Sigmoid colon (tissue), 7 donors: ENCODE measurements around the gene SRGAP1. TPM values are rescaled to one million over a fixed set of nuclear protein-coding genes. Genes with fewer than 3 reads are reported as not detected.
"Not testable (repeated sequence)": the region's sequence is repeated elsewhere in the genome, so short reads cannot be mapped to it uniquely, and the experiment has no call there.

ENCODE experiments used
- DNase-seq: peaks from one replicate; pipeline ENCODE4 v3.0.0-alpha.2; 2019
- H3K27ac ChIP-seq, 4 donors: fragments of 200-600 bp; sonication (generic); one replicate each; pipeline ENCODE4 v1.5.1; 2016 to 2019; ENCODE audit warnings: mild to moderate bottlenecking in 1 of 4
- H3K27me3 ChIP-seq, 3 donors: fragments of 200-600 bp; sonication (generic); one replicate each; pipeline ENCODE4 v1.5.1; 2019; ENCODE audit warnings: mild to moderate bottlenecking in 1 of 3
- H3K36me3 ChIP-seq, 4 donors: fragments of 200-600 bp; sonication (generic); one replicate each; pipeline ENCODE4 v1.5.1; 2016 to 2019
- H3K4me1 ChIP-seq, 4 donors: fragments of 200-600 bp; sonication (generic); one replicate each; pipeline ENCODE4 v1.5.1; 2017 to 2019
- H3K4me3 ChIP-seq, 4 donors: fragments of 200-600 bp; sonication (generic); one replicate each; pipeline ENCODE4 v1.5.1; 2017 to 2019; ENCODE audit warnings: mild to moderate bottlenecking in 2 of 4, moderate library complexity in 1 of 4
- H3K9me3 ChIP-seq, 4 donors: fragments of 200-600 bp in 3 of 4; sonication (generic) in 3 of 4; one replicate each; pipeline versions ENCODE4 v1.5.1 to v1.6.1; 2013 to 2019
- EP300 ChIP-seq, 4 donors: sonication (generic); formaldehyde crosslinking; IDR thresholded peaks; one replicate each; pipeline ENCODE4 v1.6.1; 2017; ENCODE audit warnings: antibody characterized with exemption in 4 of 4
- POLR2A ChIP-seq, 2 donors: fragments of 450-650 bp; IDR thresholded peaks; one replicate each; pipeline ENCODE4 v1.6.1; 2016; ENCODE audit warnings: antibody characterized with exemption in 2 of 2, mild to moderate bottlenecking in 2 of 2, moderate library complexity in 2 of 2
- POLR2AphosphoS5 ChIP-seq, 4 donors: sonication (generic); formaldehyde crosslinking; IDR thresholded peaks; one replicate each; pipeline ENCODE4 v1.6.1; 2017; ENCODE audit warnings: antibody characterized with exemption in 4 of 4
- WGBS, 2 donors: extraction: QIAGEN DNeasy Blood & Tissue Kit; methylation state at CpG; one replicate each; pipeline ENCODE4 v1.1.7; 2013; 5-methylcytosine and 5-hydroxymethylcytosine counted together
- intact Hi-C: fragments of 100-400 bp; cut with DNase I; formaldehyde crosslinking; loops from one replicate; pipeline ENCODE4 v1.15.1; 2023
- polyA plus RNA-seq, 3 donors: library from polyadenylated mRNA; stranded (reverse); fragments of 200-250 nt; gene quantifications; one replicate each; pipeline ENCODE4 v1.2.3, GENCODE V29; 2013
- total RNA-seq, 4 donors: library from RNA; depleted of rRNA; stranded (reverse); fragments of >200 nt; gene quantifications; one replicate each; pipeline ENCODE4 v1.1.0, GENCODE V29; 2016
- TF ChIP-seq, protein P1 (sequence below), 4 experiments: fragments of 450-650 bp in 3 of 4; fragments of 200-600 bp in 1 of 4; IDR thresholded peaks; one replicate each; pipeline ENCODE4 v1.5.1; 2016 to 2019; ENCODE audit warnings: antibody characterized with exemption in 4 of 4, mild to moderate bottlenecking in 3 of 4, moderate library complexity in 2 of 4
- donor health status: healthy with polysubstance abuse.
- donor health status: Bipolar disorder and iron deficiency.
- donor health status: healthy.

SRGAP1 gene
- total and polyA plus RNA-seq, 7 donors, result 2.4 to 16.3 (median 5.4) TPM

DNA sequence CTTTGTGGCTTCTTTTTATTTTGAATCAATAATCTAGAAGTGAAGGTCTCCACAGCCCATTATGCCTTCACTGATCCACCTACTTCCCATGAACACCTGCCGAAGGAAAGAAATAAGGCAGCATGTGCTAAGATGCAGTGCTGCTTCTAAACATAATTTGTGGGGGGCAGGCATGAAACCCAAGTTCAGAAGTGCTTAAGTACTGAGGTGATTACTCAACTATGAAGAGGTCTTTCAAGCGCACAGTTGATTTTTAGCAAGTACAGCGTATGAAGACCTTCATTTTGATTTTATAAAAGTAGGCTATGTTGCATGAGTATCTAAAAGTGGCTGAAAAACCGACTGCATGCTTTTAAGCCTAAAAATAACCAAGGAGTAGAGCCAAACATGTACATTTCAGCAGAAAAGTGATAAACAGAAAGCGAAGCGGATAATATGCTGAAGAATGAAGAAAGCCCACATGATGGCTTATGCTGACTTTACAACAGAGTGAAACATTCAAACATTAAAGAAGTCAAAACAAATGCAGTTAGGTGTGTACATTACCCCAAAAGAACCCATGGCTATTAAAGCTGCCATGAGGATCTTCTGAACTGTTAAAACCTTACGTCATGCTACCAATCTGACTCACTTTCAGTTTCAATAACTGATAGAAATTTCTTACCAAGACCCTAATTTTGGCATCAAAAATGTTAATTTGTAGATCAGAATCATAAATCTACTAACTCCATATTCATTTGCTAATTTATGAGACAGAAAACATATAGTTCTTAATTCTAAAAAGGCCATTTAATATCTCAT, 348.3 kb downstream of the SRGAP1 start:
- DNase-seq, result no peak
- Histone ChIP-seq H3K4me1 (no peaks in the 10 kb centered on the region), H3K9me3 (no peaks in the 10 kb centered on the region), H3K27ac (no peak overlapping the region), H3K36me3 (peaks cover 0 to 16% (median 0%) of the 10 kb centered on the region in 4 donors), H3K27me3 (no peaks in the 10 kb centered on the region), H3K4me3 (no peak overlapping the region)
- WGBS, 2 donors, result 83 to 92% methylated on average over 7 of the region's 7 CpGs
- intact Hi-C loops, result no loop called here
- no peak for TF ChIP-seq EP300 (IDR thresholded peaks at IDR 0.05)
- no peak for TF ChIP-seq POLR2A (IDR thresholded peaks at IDR 0.05)
- TF ChIP-seq POLR2AphosphoS5 (IDR thresholded peaks at IDR 0.05), result no peak
- TF ChIP-seq, protein P1, sequence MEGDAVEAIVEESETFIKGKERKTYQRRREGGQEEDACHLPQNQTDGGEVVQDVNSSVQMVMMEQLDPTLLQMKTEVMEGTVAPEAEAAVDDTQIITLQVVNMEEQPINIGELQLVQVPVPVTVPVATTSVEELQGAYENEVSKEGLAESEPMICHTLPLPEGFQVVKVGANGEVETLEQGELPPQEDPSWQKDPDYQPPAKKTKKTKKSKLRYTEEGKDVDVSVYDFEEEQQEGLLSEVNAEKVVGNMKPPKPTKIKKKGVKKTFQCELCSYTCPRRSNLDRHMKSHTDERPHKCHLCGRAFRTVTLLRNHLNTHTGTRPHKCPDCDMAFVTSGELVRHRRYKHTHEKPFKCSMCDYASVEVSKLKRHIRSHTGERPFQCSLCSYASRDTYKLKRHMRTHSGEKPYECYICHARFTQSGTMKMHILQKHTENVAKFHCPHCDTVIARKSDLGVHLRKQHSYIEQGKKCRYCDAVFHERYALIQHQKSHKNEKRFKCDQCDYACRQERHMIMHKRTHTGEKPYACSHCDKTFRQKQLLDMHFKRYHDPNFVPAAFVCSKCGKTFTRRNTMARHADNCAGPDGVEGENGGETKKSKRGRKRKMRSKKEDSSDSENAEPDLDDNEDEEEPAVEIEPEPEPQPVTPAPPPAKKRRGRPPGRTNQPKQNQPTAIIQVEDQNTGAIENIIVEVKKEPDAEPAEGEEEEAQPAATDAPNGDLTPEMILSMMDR (IDR thresholded peaks at IDR 0.05), result no peak

DNA sequence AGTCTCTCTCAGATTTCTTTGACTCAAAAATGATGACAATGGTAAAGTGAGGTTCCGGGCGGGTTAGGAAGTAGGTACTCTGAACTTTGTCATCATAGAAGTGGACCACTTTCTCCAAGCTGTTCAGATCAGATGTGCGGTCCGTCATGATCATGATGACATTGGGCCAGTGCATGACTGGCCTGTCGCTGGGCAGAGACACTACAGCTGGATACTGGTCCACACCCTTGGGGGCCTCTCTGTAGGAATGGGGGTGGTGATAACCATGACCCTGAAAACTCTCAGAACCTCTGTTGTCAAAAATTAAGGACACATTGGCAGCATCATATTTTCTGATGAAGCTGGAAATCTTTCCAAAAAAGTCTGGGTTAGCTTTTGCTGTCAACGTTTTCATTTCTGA, 349.4 kb downstream of the SRGAP1 start:
- intact Hi-C loops, result no loop called here
- H3K4me3 ChIP-seq, result no peak overlapping the region
- no peaks in the 10 kb centered on the region for H3K9me3 ChIP-seq
- no peak overlapping the region for H3K27ac ChIP-seq
- DNase-seq, result no peak
- H3K4me1 ChIP-seq, result no peaks in the 10 kb centered on the region
- peaks cover 0 to 16% (median 0%) of the 10 kb centered on the region in 4 donors for H3K36me3 ChIP-seq
- TF ChIP-seq, protein P1 (IDR thresholded peaks at IDR 0.05), result no peak
- TF ChIP-seq POLR2A (IDR thresholded peaks at IDR 0.05) (no peak), EP300 (IDR thresholded peaks at IDR 0.05) (no peak), POLR2AphosphoS5 (IDR thresholded peaks at IDR 0.05) (no peak)
- WGBS, 2 donors, result 95 to 96% methylated on average over 6 of the region's 6 CpGs
- H3K27me3 ChIP-seq, result no peaks in the 10 kb centered on the region

- TF ChIP-seq EP300 (IDR thresholded peaks at IDR 0.05) (no peak), POLR2A (IDR thresholded peaks at IDR 0.05) (no peak), POLR2AphosphoS5 (IDR thresholded peaks at IDR 0.05) (no peak)
- TF ChIP-seq, protein P1 (IDR thresholded peaks at IDR 0.05), result no peak
- no peaks in the 10 kb centered on the region for H3K27me3 ChIP-seq
- WGBS, 2 donors, result 93 to 95% methylated on average over 7 of the region's 7 CpGs
- intact Hi-C loops, result no loop called here
- no peaks in the 10 kb centered on the region for H3K9me3 ChIP-seq
- H3K36me3 ChIP-seq, result peaks cover 0 to 16% (median 0%) of the 10 kb centered on the region in 4 donors
- H3K4me1 ChIP-seq, result no peaks in the 10 kb centered on the region
- H3K4me3 ChIP-seq, result no peak overlapping the region
- no peak for DNase-seq
- H3K27ac ChIP-seq, result no peak overlapping the region
Observed at GRCh38 chr12:64194333-64195149, 350.0 kb downstream of the SRGAP1 start.

DNA sequence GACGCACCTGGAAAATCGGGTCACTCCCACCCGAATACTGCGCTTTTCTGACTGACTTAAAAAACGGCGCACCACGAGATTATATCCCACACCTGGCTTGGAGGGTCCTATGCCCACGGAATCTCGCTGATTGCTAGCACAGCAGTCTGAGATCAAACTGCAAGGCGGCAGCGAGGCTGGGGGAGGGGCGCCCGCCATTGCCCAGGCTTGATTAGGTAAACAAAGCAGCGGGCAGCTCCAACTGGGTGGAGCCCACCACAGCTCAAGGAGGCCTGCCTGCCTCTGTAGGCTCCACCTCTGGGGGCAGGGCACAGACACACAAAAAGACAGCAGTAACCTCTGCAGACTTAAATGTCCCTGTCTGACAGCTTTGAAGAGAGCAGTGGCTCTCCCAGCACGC, 351.3 kb downstream of the SRGAP1 start:
- intact Hi-C loops, DNase-seq, H3K4me3 ChIP-seq, H3K27me3 ChIP-seq, H3K9me3 ChIP-seq, H3K27ac ChIP-seq, H3K4me1 ChIP-seq: not testable (repeated sequence)
- H3K36me3 ChIP-seq, result peaks cover 0 to 16% (median 0%) of the 10 kb centered on the region in 4 donors
- 77 to 96% methylated on average over 12 to 13 of the region's 15 CpGs for WGBS, 2 donors

DNA sequence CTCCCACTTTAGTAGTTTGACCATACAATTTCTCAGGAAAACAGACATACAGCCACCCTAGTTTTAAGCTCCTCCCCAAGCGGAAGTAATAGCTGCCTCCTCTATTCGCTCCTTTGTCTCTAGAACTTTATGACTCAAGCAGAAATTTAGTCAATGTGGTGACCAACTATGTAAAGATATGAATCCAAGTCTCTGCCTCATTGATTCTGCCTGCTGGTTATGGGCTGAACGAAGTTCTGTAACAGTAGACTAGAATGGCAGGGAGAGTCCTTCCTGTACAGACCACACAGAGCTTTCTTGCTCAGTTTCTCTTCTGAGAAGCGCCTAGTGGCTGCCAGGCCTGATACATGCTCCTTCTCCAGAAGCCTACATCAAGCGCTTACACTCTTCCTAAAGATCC, 358.5 kb downstream of the SRGAP1 start:
- 94 to 95% methylated on average over 5 of the region's 5 CpGs for WGBS, 2 donors
- no peak for TF ChIP-seq EP300 (IDR thresholded peaks at IDR 0.05)
- TF ChIP-seq POLR2A (IDR thresholded peaks at IDR 0.05), result no peak
- TF ChIP-seq POLR2AphosphoS5 (IDR thresholded peaks at IDR 0.05), result no peak
- TF ChIP-seq, protein P1 (IDR thresholded peaks at IDR 0.05), result no peak
- Histone ChIP-seq H3K27me3 (no peaks in the 10 kb centered on the region), H3K36me3 (peaks cover 0 to 13% (median 0%) of the 10 kb centered on the region in 4 donors), H3K27ac (no peak overlapping the region), H3K9me3 (no peaks in the 10 kb centered on the region), H3K4me3 (no peak overlapping the region), H3K4me1 (no peaks in the 10 kb centered on the region)
- no peak for DNase-seq
- intact Hi-C loops, result no loop called here
